K562 (cell line): ENCODE results near the gene AFG1L. TPM values are rescaled to one million over a fixed set of nuclear protein-coding genes. Genes with fewer than 3 reads are reported as not detected.
A peak's percentile ranks its signal among the peaks of the same experiment; 100 is the strongest.

Source experiments
- CEBPG ChIP-seq, 3 experiments: fragments of 200-800 bp in 1 of 3; sonication (Bioruptor generic) in 1 of 3; sonication (generic) in 1 of 3; formaldehyde crosslinking in 1 of 3; IDR thresholded peaks in 2 of 3; conservative IDR thresholded peaks in 1 of 3; 2 replicates each; pipeline versions ENCODE4 v1.6.1 to v1.8.0; 2016 to 2022; ENCODE audit warnings: missing compliant biosample characterization in 2 of 3, missing genetic modification characterization in 2 of 3, mild to moderate bottlenecking in 1 of 3, missing genetic modification reagents in 1 of 3
- CGGBP1 ChIP-seq: fragments of 250-450 bp; sonication (Bioruptor Pico); IDR thresholded peaks from 2 replicates; pipeline ENCODE4 v1.9.0; 2021; ENCODE audit warnings: mild to moderate bottlenecking
- CHAMP1 ChIP-seq: fragments of 450-650 bp; IDR thresholded peaks from 2 replicates; pipeline ENCODE4 v1.6.1; 2016; ENCODE audit warnings: mild to moderate bottlenecking
- ELF1 ChIP-seq: fragments of 200-800 bp; sonication (Bioruptor generic); IDR thresholded peaks from 2 replicates; pipeline ENCODE4 v1.6.1; 2016; ENCODE audit warnings: missing genetic modification characterization, missing compliant biosample characterization
- EZH2 ChIP-seq: IDR thresholded peaks from 2 replicates; pipeline ENCODE4 v1.6.1; 2012; ENCODE audit warnings: low read depth, mild to moderate bottlenecking, inconsistent platforms, low read length, borderline replicate concordance
- HMGXB4 ChIP-seq: sonication (generic); formaldehyde crosslinking; IDR thresholded peaks from 2 replicates; pipeline ENCODE4 v1.8.1; 2023; ENCODE audit warnings: mild to moderate bottlenecking, missing genetic modification reagents
- PTBP1 ChIP-seq: fragments of 200-400 bp; formaldehyde crosslinking; IDR thresholded peaks from 2 replicates; pipeline ENCODE4 v1.6.1; 2017; ENCODE audit warnings: low read depth, low read length
- ZNF445 ChIP-seq: fragments of 250-450 bp; sonication (Bioruptor Pico); IDR thresholded peaks from 2 replicates; pipeline ENCODE4 v1.4.0; 2020; ENCODE audit warnings: low read depth, mild to moderate bottlenecking, moderate library complexity
- ZNF695 ChIP-seq: fragments of 450-650 bp; formaldehyde crosslinking; IDR thresholded peaks from 2 replicates; pipeline ENCODE4 v1.4.0; 2020; ENCODE audit warnings: mild to moderate bottlenecking, moderate library complexity
- polyA plus RNA-seq, 8 experiments: library from polyadenylated mRNA; depleted of rRNA in 4 of 8; stranded (reverse) in 5 of 8; unstranded in 3 of 8; fragments of >200 nt; fragmentation: Nextera tagmentation in 2 of 8; fragmentation: Illumina TruSeq in 1 of 8; extraction: Ambion mirVana in 2 of 8; extraction: Trizol in 1 of 8; gene quantifications; 2 replicates each; pipeline versions ENCODE4 v1.2.1 to v1.2.3, GENCODE V29; 2011 to 2014; ENCODE audit warnings: inconsistent platforms in 1 of 8, missing spikeins in 1 of 8
- total RNA-seq, 7 experiments: library from RNA; depleted of rRNA in 6 of 7; stranded (reverse); fragments of >200 nt in 6 of 7; fragmentation: Illumina TruSeq in 2 of 7; extraction: Trizol in 2 of 7; gene quantifications; 2 replicates each; pipeline versions ENCODE4 v1.2.1 to v1.2.3, GENCODE V29; 2011 to 2021; ENCODE audit warnings: low replicate concordance in 1 of 7
- TF ChIP-seq, protein P1 (sequence below): fragments of 450-650 bp; IDR thresholded peaks from 2 replicates; pipeline ENCODE4 v1.6.1; 2017; ENCODE audit warnings: antibody characterized with exemption
- TF ChIP-seq, protein P2 (sequence below): fragments of 250-450 bp; sonication (Bioruptor Pico); IDR thresholded peaks from 2 replicates; pipeline ENCODE4 v1.5.0; 2020; ENCODE audit warnings: mild to moderate bottlenecking, borderline replicate concordance

The AFG1L gene
- total and polyA plus RNA-seq, 9 of the 15 experiments (the other 6 are each of a cell fraction or from before 2014, with no cell fraction given): 2.2 to 15.5 (median 5.8) TPM

GRCh38 chr6:108294727-108295625, at the start of gene AFG1L (continued):
- TF ChIP-seq PTBP1 (0 out of 2 replicates have a peak, but pooled peaks have one; percentile 36), ELF1 (peak; percentile 94), CHAMP1 (no peak), CGGBP1 (CRISPR knock-in tag) (no peak), CEBPG (CRISPR knock-in tag; IDR thresholded peaks at IDR 0.05) (no peak), CEBPG (tag; conservative IDR thresholded peaks at IDR 0.05 in 1 of 2, IDR thresholded peaks at IDR 0.05 in 1 of 2) (no peak), ZNF445 (CRISPR knock-in tag) (no peak), EZH2 (no peak), ZNF695 (CRISPR knock-in tag) (no peak), HMGXB4 (CRISPR knock-in tag) (no peak)
- TF ChIP-seq, protein P1, sequence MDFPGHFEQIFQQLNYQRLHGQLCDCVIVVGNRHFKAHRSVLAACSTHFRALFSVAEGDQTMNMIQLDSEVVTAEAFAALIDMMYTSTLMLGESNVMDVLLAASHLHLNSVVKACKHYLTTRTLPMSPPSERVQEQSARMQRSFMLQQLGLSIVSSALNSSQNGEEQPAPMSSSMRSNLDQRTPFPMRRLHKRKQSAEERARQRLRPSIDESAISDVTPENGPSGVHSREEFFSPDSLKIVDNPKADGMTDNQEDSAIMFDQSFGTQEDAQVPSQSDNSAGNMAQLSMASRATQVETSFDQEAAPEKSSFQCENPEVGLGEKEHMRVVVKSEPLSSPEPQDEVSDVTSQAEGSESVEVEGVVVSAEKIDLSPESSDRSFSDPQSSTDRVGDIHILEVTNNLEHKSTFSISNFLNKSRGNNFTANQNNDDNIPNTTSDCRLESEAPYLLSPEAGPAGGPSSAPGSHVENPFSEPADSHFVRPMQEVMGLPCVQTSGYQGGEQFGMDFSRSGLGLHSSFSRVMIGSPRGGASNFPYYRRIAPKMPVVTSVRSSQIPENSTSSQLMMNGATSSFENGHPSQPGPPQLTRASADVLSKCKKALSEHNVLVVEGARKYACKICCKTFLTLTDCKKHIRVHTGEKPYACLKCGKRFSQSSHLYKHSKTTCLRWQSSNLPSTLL: no peak
- TF ChIP-seq, protein P2, sequence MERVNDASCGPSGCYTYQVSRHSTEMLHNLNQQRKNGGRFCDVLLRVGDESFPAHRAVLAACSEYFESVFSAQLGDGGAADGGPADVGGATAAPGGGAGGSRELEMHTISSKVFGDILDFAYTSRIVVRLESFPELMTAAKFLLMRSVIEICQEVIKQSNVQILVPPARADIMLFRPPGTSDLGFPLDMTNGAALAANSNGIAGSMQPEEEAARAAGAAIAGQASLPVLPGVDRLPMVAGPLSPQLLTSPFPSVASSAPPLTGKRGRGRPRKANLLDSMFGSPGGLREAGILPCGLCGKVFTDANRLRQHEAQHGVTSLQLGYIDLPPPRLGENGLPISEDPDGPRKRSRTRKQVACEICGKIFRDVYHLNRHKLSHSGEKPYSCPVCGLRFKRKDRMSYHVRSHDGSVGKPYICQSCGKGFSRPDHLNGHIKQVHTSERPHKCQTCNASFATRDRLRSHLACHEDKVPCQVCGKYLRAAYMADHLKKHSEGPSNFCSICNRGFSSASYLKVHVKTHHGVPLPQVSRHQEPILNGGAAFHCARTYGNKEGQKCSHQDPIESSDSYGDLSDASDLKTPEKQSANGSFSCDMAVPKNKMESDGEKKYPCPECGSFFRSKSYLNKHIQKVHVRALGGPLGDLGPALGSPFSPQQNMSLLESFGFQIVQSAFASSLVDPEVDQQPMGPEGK (CRISPR knock-in tag): no peak
